HCT116 (cell line): ENCODE results near the gene CALR. TPM values are rescaled to one million over a fixed set of nuclear protein-coding genes. Genes with fewer than 3 reads are reported as not detected.
"Not testable (repeated sequence)": the region's sequence is repeated elsewhere in the genome, so short reads cannot be mapped to it uniquely, and the experiment has no call there.

Experiments used
- ATAC-seq: fragments of 200-7000 bp; cut with Tn5 transposase; 2 replicates; pipeline ENCODE4 v1.9.1; 2020; ENCODE audit warnings: mild to moderate bottlenecking, moderate library complexity
- BruUV-seq: library from RNA; stranded (reverse); fragments of 400-500 nt; replicated peaks from 2 replicates; lab custom pipeline; 2021; lab: Mats Ljungman, UMichigan
- CTCF ChIA-PET: fragments of 300-600 bp; sonication (Branson Sonifier 250); formaldehyde crosslinking; loops from one replicate; lab custom pipeline; 2021; ENCODE audit warnings: antibody characterized with exemption; lab: Charles Lee
- POLR2A ChIA-PET: fragments of 300-600, 350-600 bp; sonication (Branson Sonifier 250); formaldehyde crosslinking; loops from one replicate; lab custom pipeline; 2021; ENCODE audit warnings: antibody characterized with exemption; lab: Charles Lee
- RAD21 ChIA-PET, 2 experiments: fragments of 300-600 bp; sonication (Branson Sonifier 250); formaldehyde crosslinking; loops; one replicate each; lab custom pipeline; 2023; ENCODE audit warnings: low total read pairs in 2 of 2; ENCODE audit not compliant: uncharacterized antibody in 2 of 2, unreplicated experiment in 2 of 2, low non-redundant PET in 1 of 2; lab: Charles Lee
- DNase-seq: peaks from one replicate; pipeline ENCODE4 v3.0.0-alpha.2; 2010; ENCODE audit warnings: low read depth, low spot score
- H2AFZ ChIP-seq: fragments of 200-600 bp; shearing (Covaris generic), sonication (generic); 2 replicates; pipeline ENCODE4 v1.6.1; 2017; ENCODE audit warnings: low read depth, mixed run types, mixed read lengths, antibody characterized with exemption, low read length; ENCODE audit not compliant: poor library complexity, severe bottlenecking
- H3K27ac ChIP-seq: 2 replicates; pipeline ENCODE4 v1.5.1; 2012; ENCODE audit warnings: low read depth, low read length
- H3K27me3 ChIP-seq: fragments of 200-600 bp; sonication (generic); 2 replicates; pipeline ENCODE4 v1.6.1; 2016; ENCODE audit warnings: mixed run types, low read length, mixed read lengths; ENCODE audit not compliant: insufficient read depth
- H3K36me3 ChIP-seq, 2 experiments: fragments of 200-500 bp in 1 of 2; fragments of 200-600 bp in 1 of 2; sonication (Bioruptor generic) in 1 of 2; sonication (generic) in 1 of 2; 2 replicates each; pipeline versions ENCODE4 v1.5.1 to v1.6.1; 2014 to 2016; ENCODE audit warnings: low read length in 2 of 2, inconsistent platforms in 1 of 2, mixed read lengths in 1 of 2, mixed run types in 1 of 2; ENCODE audit not compliant: insufficient read depth in 2 of 2, control insufficient read depth in 1 of 2
- H3K4me1 ChIP-seq, 2 experiments: fragments of 200-600 bp in 1 of 2; sonication (generic) in 1 of 2; 2 replicates each; pipeline versions ENCODE4 v1.5.1 to v1.6.1; 2012 to 2017; ENCODE audit warnings: low read length in 2 of 2, inconsistent platforms in 1 of 2, mild to moderate bottlenecking in 1 of 2, mixed read lengths in 1 of 2, mixed run types in 1 of 2, moderate library complexity in 1 of 2; ENCODE audit not compliant: insufficient read depth in 2 of 2, control insufficient read depth in 1 of 2
- H3K4me2 ChIP-seq: fragments of 200-600 bp; sonication (generic); 2 replicates; pipeline ENCODE4 v1.6.1; 2017; ENCODE audit warnings: mixed run types, low read length, mixed read lengths
- H3K4me3 ChIP-seq, 2 experiments: fragments of 200-600 bp in 1 of 2; sonication (generic) in 1 of 2; replicated peaks in 1 of 2; 2 replicates each; pipeline ENCODE4 v1.5.1; 2011 to 2016; ENCODE audit warnings: low read length in 2 of 2, control low read depth in 1 of 2, low read depth in 1 of 2, mild to moderate bottlenecking in 1 of 2, mixed read lengths in 1 of 2, mixed run types in 1 of 2
- H3K79me2 ChIP-seq: fragments of 200-600 bp; sonication (generic); 2 replicates; pipeline ENCODE4 v1.6.1; 2017; ENCODE audit warnings: mild to moderate bottlenecking, mixed run types, low read length, moderate library complexity, mixed read lengths; ENCODE audit not compliant: insufficient read depth
- H3K9ac ChIP-seq: fragments of 200-600 bp; sonication (generic); 2 replicates; pipeline ENCODE4 v1.6.1; 2016; ENCODE audit warnings: low read length, mixed read lengths
- H3K9me2 ChIP-seq: fragments of 200-600 bp; sonication (generic), shearing (Covaris generic); 2 replicates; pipeline ENCODE4 v1.6.1; 2017; ENCODE audit warnings: mixed run types, mild to moderate bottlenecking, moderate library complexity; ENCODE audit not compliant: insufficient read depth
- H3K9me3 ChIP-seq, 2 experiments: fragments of 200-500 bp in 1 of 2; fragments of 200-600 bp in 1 of 2; sonication (Bioruptor generic) in 1 of 2; sonication (generic) in 1 of 2; 2 replicates each; pipeline ENCODE4 v1.6.1; 2014 to 2017; ENCODE audit warnings: low read length in 2 of 2, mixed read lengths in 2 of 2, inconsistent platforms in 1 of 2, low read depth in 1 of 2, mild to moderate bottlenecking in 1 of 2, mixed run types in 1 of 2, moderate library complexity in 1 of 2; ENCODE audit not compliant: control insufficient read depth in 1 of 2, insufficient read depth in 1 of 2
- H4K20me1 ChIP-seq: fragments of 200-600 bp; sonication (generic), shearing (Covaris generic); 2 replicates; pipeline ENCODE4 v1.6.1; 2017; ENCODE audit warnings: mixed run types, mild to moderate bottlenecking, moderate library complexity; ENCODE audit not compliant: insufficient read depth
- CBX3 ChIP-seq: IDR thresholded peaks from 2 replicates; pipeline ENCODE4 v1.6.1; 2012; ENCODE audit warnings: low read depth
- EGR1 ChIP-seq: IDR thresholded peaks from 2 replicates; pipeline ENCODE4 v1.6.1; 2012; ENCODE audit warnings: low read depth
- EZH2 ChIP-seq: fragments of 200-600 bp; sonication (generic); IDR thresholded peaks from 2 replicates; pipeline ENCODE4 v1.6.1; 2017; ENCODE audit warnings: antibody characterized with exemption, mixed run types
- FOSL1 ChIP-seq: IDR thresholded peaks from 2 replicates; pipeline ENCODE4 v1.6.1; 2012; ENCODE audit warnings: low read depth
- JUND ChIP-seq: IDR thresholded peaks from 2 replicates; pipeline ENCODE4 v1.6.1; 2012
- SIN3A ChIP-seq: IDR thresholded peaks from 2 replicates; pipeline ENCODE4 v1.6.1; 2012; ENCODE audit warnings: low read depth
- SRF ChIP-seq: IDR thresholded peaks from 2 replicates; pipeline ENCODE4 v1.6.1; 2012; ENCODE audit warnings: low read depth
- ZBTB33 ChIP-seq: IDR thresholded peaks from 2 replicates; pipeline ENCODE4 v1.6.1; 2011; ENCODE audit warnings: mild to moderate bottlenecking, low read length, moderate library complexity; ENCODE audit not compliant: insufficient replicate concordance; ENCODE audit errors: extremely low read depth
- ZFX ChIP-seq: fragments of 450-650 bp; IDR thresholded peaks from 2 replicates; pipeline ENCODE4 v1.6.1; 2017
- ZNF274 ChIP-seq: fragments of 200-500 bp; sonication (Bioruptor generic); IDR thresholded peaks from 2 replicates; pipeline ENCODE4 v1.6.1; 2014; ENCODE audit warnings: mild to moderate bottlenecking, low read depth, low read length, inconsistent platforms
- intact Hi-C: fragments of 100-400 bp; cut with micrococcal nuclease; formaldehyde crosslinking; loops from 2 replicates; pipeline ENCODE4 v1.10.0; 2022
- total RNA-seq: library from RNA; stranded (reverse); gene quantifications from one replicate; pipeline ENCODE4 v1.2.1, GENCODE V29; 2021; ENCODE audit not compliant: unreplicated experiment
- TF ChIP-seq, protein P1 (sequence below): IDR thresholded peaks from 2 replicates; pipeline ENCODE4 v1.6.1; 2012

The CALR gene
- total RNA-seq, 1 experiment from 2014 or later = 739 TPM

- Histone ChIP-seq H3K27ac (no peak overlapping the region), H3K9me2 (no peaks in the 10 kb centered on the region), H3K4me1 (peaks cover 0 to 13% of the 10 kb centered on the region in 2 experiments; a peak in 1 of 4 replicates), H3K79me2 (no peaks in the 10 kb centered on the region), H4K20me1 (no peaks in the 10 kb centered on the region), H3K4me3 (no peak overlapping the region), H2AFZ (no peak overlapping the region), H3K4me2 (no peak overlapping the region), H3K9ac (no peak overlapping the region), H3K9me3 (no peaks in the 10 kb centered on the region), H3K27me3 (no peaks in the 10 kb centered on the region), H3K36me3 (no peaks in the 10 kb centered on the region)
- intact Hi-C loops = loop anchor here (5.0 to 10.0 kb wide), 2 partner anchors 362 to 620 kb away; no protein-coding TSS in a partner anchor
- CTCF ChIA-PET = interaction anchor here (1.4 to 8.0 kb wide), 4 partner anchors 10 to 119 kb away, joined by 8 to 94 read pairs (median 48); no protein-coding TSS in a partner anchor
- DNase-seq = no peak
- TF ChIP-seq ZNF274 (no peak), JUND (no peak), ZFX (no peak), EZH2 (no peak), CBX3 (no peak), ZBTB33 (no peak), SIN3A (no peak), SRF (no peak), EGR1 (no peak), FOSL1 (no peak)
- TF ChIP-seq, protein P1, sequence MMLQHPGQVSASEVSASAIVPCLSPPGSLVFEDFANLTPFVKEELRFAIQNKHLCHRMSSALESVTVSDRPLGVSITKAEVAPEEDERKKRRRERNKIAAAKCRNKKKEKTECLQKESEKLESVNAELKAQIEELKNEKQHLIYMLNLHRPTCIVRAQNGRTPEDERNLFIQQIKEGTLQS = no peak
- POLR2A ChIA-PET = no interaction called here
- RAD21 ChIA-PET = no interaction called here
- no peak for ATAC-seq
- BruUV-seq = no TSS peak
Observed at GRCh38 chr19:12975221-12975741, 36.9 kb downstream of the CALR start.

DNA sequence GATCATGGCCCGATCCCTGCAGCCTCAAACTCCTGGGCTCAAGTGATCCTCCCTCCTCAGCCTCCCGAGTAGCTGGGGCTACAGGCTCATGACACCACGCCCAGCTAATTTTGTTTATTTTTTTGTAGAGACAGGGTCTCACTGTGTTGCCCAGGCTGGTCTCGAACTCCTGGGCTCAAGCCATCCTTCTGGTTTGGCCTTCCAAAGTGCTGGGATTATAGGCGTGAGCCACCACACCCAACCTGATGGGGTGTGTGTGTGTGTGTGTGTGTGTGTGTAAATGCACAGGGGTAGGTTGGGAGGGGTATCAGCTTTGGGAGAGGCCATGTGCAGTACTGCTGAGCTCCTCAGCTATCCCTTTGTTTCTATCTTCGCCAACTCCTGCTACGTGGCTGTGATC lies 37.7 kb downstream of the CALR start:
- DNase-seq, BruUV-seq, H3K4me3 ChIP-seq, ATAC-seq, H2AFZ ChIP-seq, H3K36me3 ChIP-seq, H3K27me3 ChIP-seq, RAD21 ChIA-PET, H3K9ac ChIP-seq, H3K9me3 ChIP-seq, H3K4me2 ChIP-seq, H4K20me1 ChIP-seq, H3K79me2 ChIP-seq, H3K27ac ChIP-seq, H3K9me2 ChIP-seq: not testable (repeated sequence)
- intact Hi-C loops = loop anchor here (5.0 to 10.0 kb wide), 2 partner anchors 361 to 619 kb away; no protein-coding TSS in a partner anchor
- H3K4me1 ChIP-seq = peaks cover 0 to 13% of the 10 kb centered on the region in 2 experiments; a peak in 1 of 4 replicates
- CTCF ChIA-PET = interaction anchor here (0.9 to 8.0 kb wide), 6 partner anchors 11 to 286 kb away, joined by 3 to 94 read pairs (median 20); partner anchors contain the start of gene NACC1
- POLR2A ChIA-PET = interaction anchor here (1.1 to 2.7 kb wide), 2 partner anchors 85 to 179 kb away, joined by 5 to 8 read pairs; no protein-coding TSS in a partner anchor
